NCI-H1417 treated with DMSO at 0.1 percent for 48 hours (cell line): ENCODE measurements around the gene TTBK1.

ENCODE experiments used
- DNase-seq: peaks from one replicate; lab custom pipeline; 2025; lab: John Stamatoyannopoulos, UW

The TTBK1 gene

DNA sequence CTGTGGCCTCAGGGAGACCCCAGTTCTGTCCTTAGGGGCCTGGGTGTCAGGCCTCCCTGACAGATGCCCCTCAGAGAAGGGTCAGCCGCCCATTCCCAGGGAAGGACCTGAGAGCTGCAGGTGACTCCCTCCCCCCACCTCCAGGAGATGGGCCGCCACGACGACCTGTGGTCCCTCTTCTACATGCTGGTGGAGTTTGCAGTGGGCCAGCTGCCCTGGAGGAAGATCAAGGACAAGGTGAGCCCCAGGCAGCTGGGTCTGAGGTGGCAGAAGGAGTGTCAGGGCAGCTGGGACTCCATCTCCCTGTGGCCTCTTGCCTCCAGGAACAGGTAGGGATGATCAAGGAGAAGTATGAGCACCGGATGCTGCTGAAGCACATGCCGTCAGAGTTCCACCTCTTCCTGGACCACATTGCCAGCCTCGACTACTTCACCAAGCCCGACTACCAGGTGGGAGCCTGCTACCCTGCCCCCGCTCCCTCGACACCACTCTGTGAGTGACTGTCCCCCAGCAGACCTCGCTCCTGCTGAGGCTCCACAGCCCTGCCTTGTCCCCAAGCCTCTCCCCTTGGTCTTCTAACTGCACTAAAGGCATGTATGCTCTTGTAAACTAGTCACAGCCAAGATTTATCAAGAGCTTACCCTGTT is 12.2 kb downstream of the TTBK1 start:
- no peak for DNase-seq

DNA sequence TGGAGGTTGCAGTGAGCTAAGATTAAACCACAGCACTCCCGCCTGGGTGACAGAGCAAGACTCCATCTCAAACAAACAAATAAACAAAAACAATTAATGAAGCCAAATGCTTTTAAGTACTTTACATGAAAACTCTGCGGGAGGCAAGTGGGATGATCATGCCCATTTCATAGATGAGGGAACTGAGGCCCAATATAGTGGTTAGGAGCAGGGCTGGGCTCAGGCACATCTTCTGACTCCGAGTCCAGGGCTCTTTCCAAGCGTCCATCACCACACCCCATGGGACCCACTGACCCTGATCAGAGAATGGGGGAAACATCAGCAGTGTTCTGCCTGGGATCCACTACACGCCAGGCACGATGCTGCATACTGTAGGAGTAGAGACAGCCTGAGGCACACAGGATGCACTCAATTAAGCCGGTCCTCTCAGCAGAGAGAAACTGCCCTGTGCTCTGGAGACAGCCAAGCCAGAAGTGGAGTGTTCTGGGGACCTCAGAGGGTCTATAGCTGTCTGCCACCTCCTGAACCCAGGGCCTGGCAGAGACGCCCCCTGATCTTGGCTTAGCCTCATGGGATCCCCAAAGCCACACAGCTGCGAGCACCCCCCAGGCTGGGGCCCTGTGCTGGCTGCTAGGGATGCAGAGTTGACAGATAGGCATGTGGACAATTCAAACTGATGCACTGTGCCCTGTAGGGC is 13.5 kb downstream of the TTBK1 start:
- DNase-seq: no peak

DNA sequence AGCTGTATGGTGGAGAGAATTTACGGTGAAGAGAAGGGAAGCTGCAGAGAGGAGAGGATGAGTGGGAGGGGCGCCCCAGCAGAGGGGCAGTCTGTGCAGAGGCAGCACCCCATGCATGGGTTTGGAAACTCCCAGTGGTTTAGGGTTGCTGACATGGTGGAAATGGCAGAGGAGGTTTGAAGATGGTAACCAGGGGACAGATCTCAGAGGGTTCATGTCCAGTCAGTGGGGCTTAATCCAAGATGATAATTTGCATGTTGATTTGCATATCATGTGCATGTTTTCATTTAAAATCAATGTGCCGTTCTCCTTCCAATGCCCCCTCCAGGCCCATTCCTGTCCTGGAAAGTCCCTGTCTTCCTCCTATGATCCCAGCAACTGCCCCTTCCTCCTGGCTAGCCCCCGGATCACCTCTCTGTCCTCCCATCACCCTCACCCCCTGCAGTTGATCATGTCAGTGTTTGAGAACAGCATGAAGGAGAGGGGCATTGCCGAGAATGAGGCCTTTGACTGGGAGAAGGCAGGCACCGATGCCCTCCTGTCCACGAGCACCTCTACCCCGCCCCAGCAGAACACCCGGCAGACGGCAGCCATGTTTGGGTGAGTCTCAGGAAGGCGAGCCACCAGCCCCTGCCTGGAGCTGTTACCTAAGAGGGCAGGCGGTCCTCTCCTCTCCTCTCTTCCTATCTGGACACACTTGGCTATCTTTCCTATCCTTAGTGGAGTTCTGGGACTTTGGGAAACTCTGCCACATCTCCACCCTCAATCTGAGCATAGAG is 14.3 kb downstream of the TTBK1 start:
- DNase-seq: no peak

DNA sequence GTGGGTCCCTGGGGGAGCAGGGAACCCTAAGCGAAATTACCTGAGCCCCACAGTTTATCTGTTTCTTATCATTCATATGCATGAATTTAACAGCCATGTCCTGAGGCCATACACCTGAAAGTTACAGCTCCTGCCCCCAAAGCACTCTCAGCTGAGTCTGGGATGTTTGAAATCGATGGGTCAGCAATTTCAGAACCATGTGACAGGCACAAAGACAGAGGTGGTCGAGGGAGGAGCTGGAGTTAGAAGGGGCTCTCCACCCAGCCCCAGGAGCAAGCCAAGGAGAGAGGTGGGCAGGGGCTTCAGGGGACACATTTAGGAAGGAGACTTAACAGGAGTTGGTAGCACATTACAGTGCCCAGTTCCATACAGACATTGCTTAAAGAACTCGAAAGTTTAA is 14.9 kb downstream of the TTBK1 start:
- no peak for DNase-seq

DNA sequence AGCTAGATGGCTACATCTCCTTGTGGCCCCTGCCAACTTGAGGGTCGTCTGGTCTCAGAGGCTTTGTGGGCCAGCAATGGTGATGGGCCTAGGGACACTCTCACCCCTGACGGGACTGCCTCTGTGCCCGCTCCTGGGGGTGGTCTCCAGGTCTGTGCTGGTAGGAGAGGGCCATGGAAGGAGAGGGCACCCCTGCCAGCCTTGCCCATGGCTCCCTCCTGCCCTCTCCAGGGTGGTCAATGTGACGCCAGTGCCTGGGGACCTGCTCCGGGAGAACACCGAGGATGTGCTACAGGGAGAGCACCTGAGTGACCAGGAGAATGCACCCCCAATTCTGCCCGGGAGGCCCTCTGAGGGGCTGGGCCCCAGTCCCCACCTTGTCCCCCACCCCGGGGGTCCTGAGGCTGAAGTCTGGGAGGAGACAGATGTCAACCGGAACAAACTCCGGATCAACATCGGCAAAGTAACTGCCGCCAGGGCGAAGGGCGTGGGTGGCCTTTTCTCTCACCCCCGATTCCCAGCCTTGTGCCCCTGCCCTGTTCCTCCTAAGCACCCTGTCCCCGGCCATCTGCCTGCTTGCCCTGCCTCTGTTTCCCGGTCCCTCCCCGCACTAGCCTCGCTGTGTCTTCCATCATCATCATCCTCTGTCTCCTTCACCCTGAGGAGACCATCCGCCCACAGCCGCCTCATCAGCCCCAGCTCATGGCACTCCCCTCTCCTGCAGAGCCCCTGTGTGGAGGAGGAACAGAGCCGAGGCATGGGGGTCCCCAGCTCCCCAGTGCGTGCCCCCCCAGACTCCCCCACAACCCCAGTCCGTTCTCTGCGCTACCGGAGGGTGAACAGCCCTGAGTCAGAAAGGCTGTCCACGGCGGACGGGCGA is 15.8 kb downstream of the TTBK1 start:
- DNase-seq: no peak

DNA sequence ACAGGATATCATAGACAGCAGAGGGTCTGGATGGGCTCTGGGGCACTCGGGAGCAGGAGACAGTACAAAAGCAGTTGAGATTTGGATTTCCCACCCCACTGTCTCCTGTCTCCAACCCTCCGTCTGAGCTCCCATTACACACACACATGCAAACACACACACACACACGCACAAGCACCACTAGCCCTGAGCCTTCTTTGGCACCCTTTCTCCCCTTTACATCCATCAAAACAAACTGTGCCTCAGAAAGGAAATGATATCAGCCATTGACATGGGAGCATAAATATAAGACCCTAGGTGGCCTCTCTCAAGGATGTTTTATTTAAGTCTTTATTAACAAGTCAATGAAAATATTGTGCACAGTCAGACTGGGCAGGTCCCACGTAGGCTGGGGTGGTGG is 17.5 kb downstream of the TTBK1 start:
- DNase-seq: no peak

DNA sequence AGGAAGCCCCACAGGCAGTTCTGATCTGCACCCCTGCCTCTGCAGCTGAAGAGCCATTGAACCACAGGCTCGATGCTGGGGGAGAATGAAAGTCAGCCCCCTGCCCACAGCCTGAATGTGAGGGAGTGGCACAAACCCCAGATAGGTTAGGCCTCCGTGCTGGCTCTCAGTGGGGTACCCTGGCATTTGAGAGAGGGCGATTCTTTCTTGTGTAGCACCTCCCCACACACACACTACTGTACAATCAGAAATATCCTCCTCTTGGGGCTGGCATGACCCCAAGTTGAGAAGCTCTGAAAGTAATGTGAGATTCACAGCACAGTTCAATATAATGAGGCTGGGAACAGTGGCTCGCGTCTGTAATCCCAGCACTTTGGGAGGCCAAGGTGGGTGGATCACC is 17.9 kb downstream of the TTBK1 start:
- no peak for DNase-seq

DNA sequence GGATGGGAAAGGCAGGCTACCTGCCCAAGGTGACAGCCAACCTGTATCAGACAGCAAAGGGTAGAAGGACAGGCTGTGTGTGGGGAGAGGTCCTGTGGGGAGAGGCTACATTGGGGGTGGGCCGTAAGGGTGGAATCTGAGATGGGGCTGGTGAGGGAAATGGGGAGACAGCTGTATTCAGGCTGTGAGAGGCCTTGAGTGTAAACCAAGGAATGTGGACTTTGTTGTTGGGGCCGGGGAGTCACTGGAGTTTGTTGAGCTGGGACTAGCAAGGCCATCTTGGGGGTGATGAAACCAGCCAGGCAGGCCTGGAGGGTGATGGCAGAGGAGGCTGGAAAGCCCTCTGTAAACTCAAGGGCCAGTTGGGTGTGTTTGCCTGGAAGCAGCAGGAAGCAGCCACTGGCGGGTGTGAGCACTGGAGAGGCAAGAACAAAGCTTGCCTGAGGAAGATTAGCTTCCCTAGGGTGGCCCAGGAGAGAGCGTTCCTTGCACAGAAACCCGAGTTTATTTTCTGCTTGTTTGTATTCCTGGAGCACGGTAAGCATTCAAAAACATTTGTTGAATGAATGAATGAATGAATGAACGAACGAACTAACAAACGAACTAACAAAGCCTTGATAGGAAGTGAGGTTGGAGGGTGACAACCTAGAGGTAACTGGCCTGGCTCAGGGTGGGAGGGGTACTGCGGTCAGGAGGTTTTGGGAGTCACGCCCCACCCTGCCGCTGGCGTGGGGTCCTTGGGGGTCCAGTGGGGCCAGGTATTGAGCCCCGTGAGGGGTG is 18.9 kb downstream of the TTBK1 start:
- DNase-seq: no peak

DNA sequence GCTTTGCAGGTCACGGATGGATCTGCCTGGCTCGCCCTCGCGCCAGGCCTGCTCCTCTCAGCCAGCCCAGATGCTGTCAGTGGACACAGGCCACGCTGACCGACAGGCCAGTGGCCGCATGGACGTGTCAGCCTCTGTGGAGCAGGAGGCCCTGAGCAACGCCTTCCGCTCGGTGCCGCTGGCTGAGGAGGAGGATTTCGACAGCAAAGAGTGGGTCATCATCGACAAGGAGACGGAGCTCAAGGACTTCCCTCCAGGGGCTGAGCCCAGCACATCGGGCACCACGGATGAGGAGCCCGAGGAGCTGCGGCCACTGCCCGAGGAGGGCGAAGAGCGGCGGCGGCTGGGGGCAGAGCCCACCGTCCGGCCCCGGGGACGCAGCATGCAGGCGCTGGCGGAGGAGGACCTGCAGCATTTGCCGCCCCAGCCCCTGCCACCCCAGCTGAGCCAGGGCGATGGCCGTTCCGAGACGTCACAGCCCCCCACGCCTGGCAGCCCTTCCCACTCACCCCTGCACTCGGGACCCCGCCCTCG is 19.6 kb downstream of the TTBK1 start:
- DNase-seq: no peak

DNA sequence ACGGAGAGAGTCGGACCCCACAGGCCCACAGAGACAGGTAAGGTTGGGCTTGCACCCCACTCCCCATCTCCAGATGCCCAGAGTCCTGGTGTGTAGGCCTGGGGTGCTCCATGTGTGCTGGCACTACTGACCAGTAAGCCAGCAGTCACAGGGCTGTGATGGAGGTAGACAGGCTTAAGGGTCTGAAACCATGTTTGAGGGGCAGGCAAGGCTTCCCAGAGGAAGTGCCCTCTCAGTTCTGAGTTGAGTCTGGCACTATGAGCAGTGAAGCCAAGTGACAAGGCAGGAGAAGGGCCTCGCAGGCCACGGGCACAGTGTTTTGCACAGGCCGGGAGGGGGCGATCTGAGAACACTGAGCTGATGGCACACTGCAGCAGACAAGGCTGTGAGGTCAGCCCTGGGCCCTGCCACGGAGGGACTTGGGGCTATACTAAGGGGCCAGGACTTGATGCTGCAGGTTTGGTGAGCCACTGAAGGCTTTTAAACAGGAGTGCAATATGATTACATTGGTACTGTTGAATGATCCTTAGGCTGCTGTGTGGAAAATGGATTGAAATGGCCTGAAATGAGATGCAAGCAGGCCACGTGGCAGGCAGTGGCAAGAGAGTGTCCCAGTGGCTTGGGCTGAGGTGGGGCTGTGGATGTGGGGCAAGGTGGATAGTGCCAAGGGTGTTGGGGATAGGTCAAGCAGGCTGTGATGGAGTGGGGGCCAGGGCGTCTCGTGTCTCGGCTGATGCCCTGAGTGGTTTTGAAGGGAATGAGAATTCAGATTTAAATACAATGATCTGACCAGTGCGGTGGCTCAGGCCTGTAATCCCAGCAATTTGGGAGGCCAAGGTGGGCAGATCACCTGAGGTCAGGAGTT is 20.3 kb downstream of the TTBK1 start:
- no peak for DNase-seq

DNA sequence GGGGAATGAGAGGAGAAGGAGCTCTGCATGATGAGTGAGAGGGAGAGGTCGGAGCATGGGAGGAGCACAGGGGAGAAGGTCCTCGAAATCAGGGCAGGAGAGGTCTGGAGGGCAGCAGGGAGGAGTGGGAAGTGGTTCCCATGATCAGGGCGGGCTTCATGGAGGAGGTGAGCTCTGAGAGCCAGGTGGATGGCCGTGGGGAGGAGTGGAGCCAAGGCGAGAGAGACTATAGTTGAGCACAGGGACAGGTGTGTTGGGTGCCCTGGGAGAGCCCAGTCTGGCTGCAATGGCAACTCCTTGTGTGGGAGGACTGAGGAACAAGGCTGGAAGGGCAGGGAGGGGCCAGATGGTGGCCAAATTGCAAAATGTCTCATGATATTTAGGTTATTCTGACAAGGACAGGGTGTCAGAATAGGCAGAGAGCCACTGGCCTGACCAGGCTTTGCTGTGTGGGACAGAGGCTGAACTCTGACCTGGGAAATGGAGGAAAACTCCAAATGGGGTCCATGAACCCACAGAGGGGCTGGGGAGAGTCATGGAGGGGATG is 21.4 kb downstream of the TTBK1 start:
- no peak for DNase-seq

DNA sequence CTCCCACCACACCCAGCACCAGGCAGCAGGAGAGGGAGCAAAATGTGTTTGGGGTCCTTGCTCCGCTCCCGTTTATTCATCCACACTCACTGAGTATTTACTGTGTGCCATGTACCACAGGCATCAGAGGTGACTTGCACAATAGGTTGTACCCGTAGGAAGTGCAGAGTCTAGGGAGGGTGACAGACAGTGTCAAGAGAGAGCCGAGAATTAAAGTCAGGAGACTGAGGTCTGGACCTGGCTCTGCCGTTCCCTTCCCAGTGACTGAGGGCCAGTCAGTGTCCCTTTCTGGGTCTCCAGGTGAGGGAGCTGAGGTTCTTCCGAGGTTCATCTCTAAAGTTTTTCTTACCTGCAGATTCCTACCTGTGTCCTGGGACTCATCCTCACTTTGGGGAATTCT is 22.3 kb downstream of the TTBK1 start:
- DNase-seq: no peak

DNA sequence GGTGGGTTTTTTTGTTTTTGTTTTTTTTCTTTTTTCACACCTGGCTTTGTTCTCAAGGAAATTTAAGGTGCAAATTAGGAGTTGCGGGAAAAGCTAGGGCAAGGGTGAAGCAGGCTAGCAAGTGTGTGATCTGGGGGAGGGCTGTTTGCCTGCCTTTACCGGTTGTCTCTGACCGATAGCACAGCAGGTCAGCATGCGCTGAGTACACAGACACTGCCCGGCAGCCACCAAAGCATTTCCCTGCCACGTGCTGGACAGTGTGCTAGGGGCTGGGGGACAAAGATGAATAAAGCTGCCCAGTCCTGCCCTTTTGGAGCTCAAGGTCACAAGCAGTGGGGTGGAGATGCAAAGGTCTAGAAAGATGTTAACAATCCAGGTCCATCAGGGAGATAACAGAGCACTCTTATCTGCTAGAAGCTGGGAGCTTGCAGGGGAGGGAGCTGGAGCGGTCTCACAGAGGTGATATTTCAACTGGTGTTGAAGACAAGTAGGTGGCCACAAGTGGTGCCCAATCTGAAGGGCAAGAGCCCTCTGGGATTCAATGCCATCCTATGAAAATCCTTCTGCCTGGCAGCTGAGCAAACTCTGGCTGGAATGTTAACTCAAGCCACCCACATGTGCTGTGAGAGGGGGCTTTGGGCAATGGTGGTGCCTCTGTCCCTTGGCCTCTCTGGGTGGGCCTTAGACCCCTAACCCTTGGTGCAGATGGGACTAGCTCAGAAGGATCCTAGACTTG is 24.5 kb downstream of the TTBK1 start:
- DNase-seq: no peak

DNA sequence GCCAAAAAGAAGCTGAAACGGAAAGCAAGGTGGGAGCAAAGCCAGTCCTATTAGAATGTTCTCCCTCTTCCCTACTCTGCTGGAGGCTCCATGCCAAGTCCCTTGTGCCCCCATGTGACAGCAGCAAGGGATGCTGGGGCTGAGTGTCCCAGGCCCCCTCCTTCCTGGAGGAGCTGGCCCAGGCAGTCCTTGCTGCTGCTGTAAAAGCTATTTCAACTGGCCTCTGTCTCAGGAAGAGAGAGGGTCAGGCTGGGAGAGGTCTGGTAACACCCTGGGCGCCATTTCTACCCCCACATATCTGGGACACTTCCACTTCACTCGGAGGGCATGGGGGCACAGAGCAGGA is 25.0 kb downstream of the TTBK1 start:
- DNase-seq: no peak

DNA sequence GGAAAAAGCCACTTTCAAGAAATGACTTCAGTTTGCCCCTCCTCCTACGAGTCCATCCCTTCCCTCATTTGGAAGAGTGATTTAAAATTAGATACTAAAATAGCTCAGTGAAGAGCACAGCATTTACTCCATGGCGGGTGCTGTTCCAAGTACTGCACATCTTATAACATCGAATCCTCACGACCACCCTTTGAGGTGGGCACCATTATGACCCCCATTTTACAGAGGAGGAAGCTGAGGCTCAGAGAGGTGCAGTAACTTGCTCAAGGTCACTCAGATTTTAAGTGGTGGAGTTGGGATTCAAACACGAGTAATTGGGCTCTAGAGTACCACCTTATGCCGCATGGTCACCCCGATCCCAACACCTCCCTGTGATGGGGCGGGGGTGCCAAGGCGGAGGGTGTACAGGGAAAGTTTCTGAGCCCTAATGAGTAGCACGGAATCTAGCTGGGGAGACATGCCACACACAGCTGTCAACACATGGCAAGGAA is 25.5 kb downstream of the TTBK1 start:
- DNase-seq: no peak

DNA sequence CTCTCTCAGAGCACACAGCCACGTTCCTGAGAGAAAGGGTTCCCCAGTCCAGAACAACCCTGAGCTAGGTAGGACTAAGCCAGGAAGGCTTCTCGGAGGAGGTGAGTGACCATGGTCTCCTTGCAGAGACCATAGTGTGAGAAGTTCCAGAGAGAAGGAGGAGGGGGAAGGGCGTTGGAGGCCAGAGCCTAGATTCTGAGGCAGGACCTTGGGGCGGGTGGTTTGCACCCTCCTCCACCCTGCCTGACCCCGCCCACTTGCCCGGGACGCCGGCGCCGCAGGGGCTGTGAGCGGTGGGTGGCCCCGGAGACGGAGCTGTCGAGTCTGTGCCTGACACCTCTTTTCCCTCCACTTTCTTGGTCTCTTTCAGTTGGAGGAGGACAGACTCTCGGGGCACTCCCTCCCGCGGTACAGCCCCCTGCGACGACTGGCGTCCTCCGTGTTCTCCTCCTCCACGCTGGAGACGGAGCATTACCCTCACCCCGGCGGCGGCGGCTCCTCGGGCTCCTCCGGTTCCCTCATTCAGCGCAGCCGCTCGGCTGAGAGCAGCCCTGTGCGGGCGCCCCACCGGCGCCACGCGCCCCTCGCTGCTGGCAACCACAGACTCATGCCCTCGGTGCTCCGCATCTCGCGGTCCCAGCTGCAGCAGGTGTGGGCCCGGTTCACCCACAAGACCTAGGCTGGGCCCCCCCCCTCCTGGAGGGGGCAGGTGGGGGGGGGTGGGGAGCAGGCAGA is 26.2 kb downstream of the TTBK1 start:
- no peak for DNase-seq

DNA sequence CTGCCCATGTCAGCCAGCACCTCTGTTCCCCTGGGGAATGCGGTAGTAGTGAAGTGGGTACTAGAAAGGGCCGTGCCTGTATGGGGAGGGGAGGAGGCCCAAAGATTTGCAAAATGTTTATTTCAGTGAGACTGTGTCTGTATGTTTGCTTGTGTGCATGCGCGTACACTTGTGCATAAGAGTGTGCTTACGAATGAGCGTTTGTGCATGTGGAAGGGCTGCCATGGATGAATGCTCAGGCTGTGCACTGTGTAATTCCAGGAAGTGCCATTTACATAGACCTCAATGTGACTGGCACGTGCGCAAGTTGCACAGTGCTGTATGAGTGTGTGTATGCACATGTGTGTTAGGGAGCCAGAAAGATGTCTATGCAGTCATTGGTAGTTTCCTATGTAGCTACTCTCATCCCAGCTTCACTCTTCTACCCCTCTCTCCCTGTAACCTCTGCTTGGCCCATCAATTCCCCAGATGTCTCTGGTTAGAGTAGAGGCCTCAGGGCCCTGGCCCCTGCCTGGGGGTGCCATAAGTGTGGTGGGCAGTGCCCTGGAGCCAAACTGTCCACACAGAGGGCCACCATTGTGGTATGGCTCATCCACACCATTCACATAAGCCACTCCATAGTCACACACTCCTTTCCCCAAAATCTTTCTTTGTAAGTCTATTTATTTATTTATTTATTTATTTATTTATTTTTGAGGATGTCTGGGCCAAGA is 28.0 kb downstream of the TTBK1 start:
- DNase-seq: no peak

DNA sequence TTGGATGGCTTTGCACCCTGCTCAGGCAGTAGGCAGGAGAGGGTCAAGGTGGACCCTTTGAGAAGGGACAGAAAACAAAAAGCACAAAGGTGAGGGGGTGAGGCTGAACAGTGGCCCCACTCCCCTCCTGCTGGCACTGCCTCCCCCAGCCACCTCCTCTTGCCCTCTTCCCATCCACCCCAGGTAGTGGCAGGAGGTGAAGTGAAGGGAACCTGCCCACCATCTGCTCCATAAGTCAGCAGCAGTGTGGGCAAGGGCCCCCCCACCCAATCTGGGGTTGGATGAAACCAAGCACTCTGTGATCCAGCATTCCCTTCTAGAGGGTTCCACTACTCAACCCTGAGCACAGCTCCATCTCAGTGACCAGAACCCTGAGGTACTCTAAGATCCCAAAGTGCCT is 28.7 kb downstream of the TTBK1 start:
- DNase-seq: no peak
